Activated CD4-positive, CD25-positive, alpha-beta regulatory T cell treated with anti-CD3 and anti-CD28 coated beads, Interleukin-2, amount 50 U/mL, for 24 hours (primary cell): ENCODE data around the gene KLHL6.
"Not testable (repeated sequence)": the region's sequence is repeated elsewhere in the genome, so short reads cannot be mapped to it uniquely, and the experiment has no call there.

Experiments used
- ATAC-seq, 2 donors: fragments of 150-1000 bp; cut with Tn5 transposase; one replicate each; pipeline ENCODE4 v1.10.0; 2021; ENCODE audit warnings: mild to moderate bottlenecking in 1 of 2, moderate library complexity in 1 of 2

KLHL6 gene

DNA sequence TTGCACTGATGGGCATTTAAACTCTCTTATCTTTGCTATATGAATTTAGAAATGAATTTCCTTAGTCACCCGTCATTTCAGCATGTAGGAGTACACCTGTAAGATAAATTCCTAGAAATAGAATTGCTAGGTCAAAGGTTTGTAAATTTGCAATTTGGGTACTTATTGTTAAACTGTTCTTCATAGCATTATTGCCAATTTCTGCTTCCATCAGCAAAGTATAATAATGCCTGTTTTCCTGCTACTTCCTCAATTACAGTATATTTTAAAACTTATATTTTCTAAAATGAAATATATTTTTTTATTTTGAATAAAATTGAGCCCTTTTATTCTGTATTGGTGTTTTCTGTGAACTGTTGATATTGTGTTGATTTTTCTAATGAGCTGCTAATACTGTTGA is 110.8 kb downstream of the KLHL6 start:
- ATAC-seq, result no peak

DNA sequence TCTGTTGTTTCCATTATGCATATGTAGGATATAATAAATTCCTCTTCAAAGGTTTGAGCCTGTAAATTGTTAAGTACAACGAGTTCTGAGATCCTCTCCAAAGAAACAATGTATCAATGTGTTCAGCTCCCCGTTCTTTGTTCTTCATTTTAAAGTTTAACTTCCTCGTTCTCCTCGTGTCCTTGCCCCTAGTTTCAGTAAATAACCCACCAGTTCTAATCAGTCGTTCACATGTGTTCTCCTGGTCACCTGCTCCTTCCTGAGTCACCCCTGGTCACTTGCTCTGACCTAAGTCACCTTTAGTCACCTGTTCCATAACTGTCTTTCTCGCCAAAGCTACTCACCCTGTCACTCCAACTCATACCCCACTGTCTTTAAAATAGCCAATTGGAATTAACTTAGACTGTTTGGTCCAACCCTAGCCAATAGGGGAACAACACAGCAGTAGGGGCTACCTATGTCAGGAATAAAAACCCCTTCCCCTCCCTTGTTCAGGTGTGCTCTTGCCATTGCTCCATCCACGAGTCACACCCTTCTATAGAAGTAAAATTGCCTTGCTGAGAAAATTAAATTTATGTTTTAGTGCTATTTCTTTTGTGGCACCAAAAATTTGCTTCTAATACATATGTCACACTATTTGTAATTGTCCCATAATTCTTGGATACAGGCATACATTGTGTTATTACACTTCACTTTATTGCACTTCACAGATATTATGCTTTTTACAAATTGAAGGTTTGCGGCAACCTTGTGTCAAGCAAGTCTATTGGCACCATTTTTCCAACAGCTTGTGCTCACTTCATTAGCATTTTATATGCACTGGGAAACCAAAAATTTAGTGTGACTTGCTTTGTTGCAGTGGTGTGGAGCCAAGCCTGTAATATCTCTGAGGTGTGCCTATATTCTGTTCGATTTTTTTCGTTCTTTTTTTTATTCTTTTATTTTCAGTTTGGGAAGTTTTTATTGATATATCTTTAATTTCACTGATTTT is 111.8 kb downstream of the KLHL6 start:
- no peak for ATAC-seq

GRCh38 chr3:183442994-183443393 is 112.5 kb downstream of the KLHL6 start:
- ATAC-seq, result no peak

DNA sequence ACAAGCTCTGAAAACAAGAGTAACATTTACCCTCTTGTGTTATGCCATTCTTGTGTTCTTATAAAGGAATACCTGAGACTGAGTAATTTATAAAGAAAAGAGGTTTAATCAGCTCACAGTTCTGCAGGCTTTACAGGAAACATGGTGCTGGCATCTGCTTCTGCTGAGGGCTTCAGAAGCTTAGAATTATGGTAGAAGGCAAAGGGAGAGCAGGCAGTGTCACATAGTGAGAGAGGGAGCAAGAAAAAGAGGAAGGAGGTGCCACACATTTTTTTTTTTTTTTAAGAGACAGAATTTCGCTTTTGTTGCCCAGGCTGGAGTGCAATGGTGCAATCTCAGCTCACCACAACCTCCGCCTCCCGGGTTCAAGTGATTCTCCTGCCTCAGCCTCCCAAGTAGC is 115.0 kb downstream of the KLHL6 start:
- not testable (repeated sequence) for ATAC-seq

GRCh38 chr3:183439515-183439914 is 116.0 kb downstream of the KLHL6 start:
- ATAC-seq, result no peak

DNA sequence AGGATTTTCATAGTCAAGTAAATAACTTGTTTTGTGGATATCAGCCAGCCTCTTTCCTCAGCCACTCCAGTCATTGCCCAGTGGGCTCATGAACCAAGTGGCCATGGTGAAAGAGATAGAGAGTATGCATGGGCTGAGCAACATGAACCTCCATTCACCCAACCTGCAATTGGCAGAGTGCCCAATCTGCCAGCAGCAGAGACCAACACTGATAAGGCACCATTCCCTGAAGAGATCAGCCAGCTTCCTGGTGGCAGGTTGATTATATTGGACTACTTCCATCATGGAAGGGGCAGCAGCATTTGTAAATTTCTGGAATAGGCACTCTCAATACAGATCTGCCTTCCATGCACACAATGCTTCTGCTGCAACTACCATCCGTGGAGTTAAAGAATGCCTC is 116.8 kb downstream of the KLHL6 start:
- no peak for ATAC-seq

GRCh38 chr3:183437666-183438564 is 117.6 kb downstream of the KLHL6 start:
- peak in 1 of 2 donors; percentile 18 for ATAC-seq
